NCI-H1417 (cell line): ENCODE data around the gene EIF3L.

Source experiments
- DNase-seq, 3 experiments: peaks; one replicate each; lab custom pipeline; 2025; lab: John Stamatoyannopoulos, UW

EIF3L gene

GRCh38 chr22:37905534-37906363, 56.5 kb downstream of the EIF3L start, which contains the start of gene MICALL1:
TSS of gene MICALL1 (plus strand) at chr22:37906297. CDS start at chr22:37906423, 126 bp downstream.
- peak; percentile 26 to 51 (median 28) for DNase-seq

GRCh38 chr22:37906364-37907008, 57.3 kb downstream of the EIF3L start:
- DNase-seq: no peak

- no peak for DNase-seq
Measured at GRCh38 chr22:37907036-37907954, 58.1 kb downstream of the EIF3L start.

- DNase-seq: no peak
Measured at GRCh38 chr22:37909766-37910165, 60.5 kb downstream of the EIF3L start.

- DNase-seq: no peak
Measured at GRCh38 chr22:37910890-37911672, 61.9 kb downstream of the EIF3L start.

GRCh38 chr22:37911697-37912096, 62.5 kb downstream of the EIF3L start:
- DNase-seq: no peak

GRCh38 chr22:37912171-37912570, 63.0 kb downstream of the EIF3L start:
- no peak for DNase-seq

- DNase-seq: no peak
Measured at GRCh38 chr22:37913233-37913721, 64.1 kb downstream of the EIF3L start.

GRCh38 chr22:37916311-37916710, 67.1 kb downstream of the EIF3L start:
- no peak for DNase-seq

GRCh38 chr22:37917874-37918548, 68.8 kb downstream of the EIF3L start:
- no peak for DNase-seq

GRCh38 chr22:37918580-37919270, 69.5 kb downstream of the EIF3L start:
- no peak for DNase-seq

GRCh38 chr22:37920126-37920525, 70.9 kb downstream of the EIF3L start:
- no peak for DNase-seq

- no peak for DNase-seq
Measured at GRCh38 chr22:37922191-37922590, 73.0 kb downstream of the EIF3L start.

GRCh38 chr22:37923927-37924326, 74.7 kb downstream of the EIF3L start:
- DNase-seq: no peak

- no peak for DNase-seq
Measured at GRCh38 chr22:37924386-37925065, 75.3 kb downstream of the EIF3L start.

GRCh38 chr22:37925330-37925729, 76.1 kb downstream of the EIF3L start:
- no peak for DNase-seq

GRCh38 chr22:37925767-37926166, 76.5 kb downstream of the EIF3L start:
- DNase-seq: no peak

GRCh38 chr22:37926358-37926757, 77.1 kb downstream of the EIF3L start:
- DNase-seq: no peak
